Suprapubic skin (tissue), 4 donors: Measurements from ENCODE around the gene SNW1.

Source experiments
- EP300 ChIP-seq: sonication (generic); formaldehyde crosslinking; IDR thresholded peaks from one replicate; pipeline ENCODE4 v1.6.1; 2017; ENCODE audit warnings: antibody characterized with exemption
- POLR2A ChIP-seq, 2 donors: fragments of 450-650 bp; IDR thresholded peaks; one replicate each; pipeline ENCODE4 v1.6.1; 2017; ENCODE audit warnings: antibody characterized with exemption in 2 of 2, mild to moderate bottlenecking in 2 of 2, moderate library complexity in 2 of 2
- POLR2AphosphoS5 ChIP-seq, 3 donors: sonication (generic); formaldehyde crosslinking; IDR thresholded peaks; one replicate each; pipeline ENCODE4 v1.6.1; 2017; ENCODE audit warnings: antibody characterized with exemption in 3 of 3
- TF ChIP-seq, protein P1 (sequence below), 2 donors: fragments of 200-600 bp in 1 of 2; fragments of 450-650 bp in 1 of 2; sonication (generic) in 1 of 2; IDR thresholded peaks; one replicate each; pipeline ENCODE4 v1.5.1; 2016 to 2019; ENCODE audit warnings: antibody characterized with exemption in 2 of 2, mild to moderate bottlenecking in 1 of 2, moderate library complexity in 1 of 2

DNA sequence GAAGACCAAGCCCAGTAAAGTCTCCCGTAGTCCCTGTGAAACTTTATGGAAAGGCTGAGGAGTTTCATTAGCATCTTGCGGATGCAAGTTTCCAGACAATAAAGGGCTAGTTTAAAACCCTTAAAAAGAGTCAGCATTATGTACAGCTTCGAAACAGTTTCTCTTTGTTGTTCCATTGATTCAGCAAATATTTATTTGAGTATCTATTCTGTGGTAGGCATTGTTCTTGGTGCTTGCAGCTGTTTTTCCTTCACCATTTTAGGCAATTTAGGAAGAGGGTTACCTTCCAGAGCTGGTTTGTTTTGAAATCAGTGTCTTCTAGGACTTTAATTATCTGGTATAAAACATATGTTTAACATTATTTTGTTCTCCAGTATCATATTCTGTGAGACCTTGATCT, 51.5 kb downstream of the SNW1 start:
- TF ChIP-seq POLR2A (IDR thresholded peaks at IDR 0.05) (no peak), EP300 (no peak), POLR2AphosphoS5 (IDR thresholded peaks at IDR 0.05) (no peak)
- TF ChIP-seq, protein P1, sequence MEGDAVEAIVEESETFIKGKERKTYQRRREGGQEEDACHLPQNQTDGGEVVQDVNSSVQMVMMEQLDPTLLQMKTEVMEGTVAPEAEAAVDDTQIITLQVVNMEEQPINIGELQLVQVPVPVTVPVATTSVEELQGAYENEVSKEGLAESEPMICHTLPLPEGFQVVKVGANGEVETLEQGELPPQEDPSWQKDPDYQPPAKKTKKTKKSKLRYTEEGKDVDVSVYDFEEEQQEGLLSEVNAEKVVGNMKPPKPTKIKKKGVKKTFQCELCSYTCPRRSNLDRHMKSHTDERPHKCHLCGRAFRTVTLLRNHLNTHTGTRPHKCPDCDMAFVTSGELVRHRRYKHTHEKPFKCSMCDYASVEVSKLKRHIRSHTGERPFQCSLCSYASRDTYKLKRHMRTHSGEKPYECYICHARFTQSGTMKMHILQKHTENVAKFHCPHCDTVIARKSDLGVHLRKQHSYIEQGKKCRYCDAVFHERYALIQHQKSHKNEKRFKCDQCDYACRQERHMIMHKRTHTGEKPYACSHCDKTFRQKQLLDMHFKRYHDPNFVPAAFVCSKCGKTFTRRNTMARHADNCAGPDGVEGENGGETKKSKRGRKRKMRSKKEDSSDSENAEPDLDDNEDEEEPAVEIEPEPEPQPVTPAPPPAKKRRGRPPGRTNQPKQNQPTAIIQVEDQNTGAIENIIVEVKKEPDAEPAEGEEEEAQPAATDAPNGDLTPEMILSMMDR (IDR thresholded peaks at IDR 0.05) = no peak
